ENCODE measurements around the gene IGSF21.

The IGSF21 gene

GRCh38 chr1:18120638-18121037, 13.0 kb downstream of the IGSF21 start:
- no peak for DNase-seq

GRCh38 chr1:18121072-18121820, 13.6 kb downstream of the IGSF21 start:
- DNase-seq, result no peak

GRCh38 chr1:18123467-18123992, 15.9 kb downstream of the IGSF21 start:
- DNase-seq, result no peak

- DNase-seq, result no peak
Observed at GRCh38 chr1:18124977-18125376, 17.4 kb downstream of the IGSF21 start.

- no peak for DNase-seq
Observed at GRCh38 chr1:18126616-18127015, 19.0 kb downstream of the IGSF21 start.

GRCh38 chr1:18128298-18128697, 20.7 kb downstream of the IGSF21 start:
- DNase-seq, result no peak

DNA sequence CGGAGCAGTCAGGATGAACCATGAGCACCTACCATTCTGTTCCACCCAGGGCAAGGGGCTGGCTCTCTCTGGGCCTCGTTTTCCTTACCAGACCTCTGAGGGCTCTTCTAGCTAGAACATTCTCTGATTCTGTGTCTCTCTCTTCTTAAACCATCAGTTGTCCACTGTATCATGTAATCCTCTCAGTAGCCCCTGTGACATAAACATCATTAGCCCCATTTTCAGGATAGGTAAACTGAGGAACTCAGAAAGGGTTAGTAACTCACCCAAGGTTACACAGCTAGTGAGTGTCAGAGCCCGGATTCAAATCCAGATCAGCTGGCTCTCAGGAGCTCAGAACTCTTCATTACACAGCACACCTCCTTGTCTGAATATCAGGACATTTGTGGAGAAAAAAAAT, 22.8 kb downstream of the IGSF21 start:
- DNase-seq, result no peak

DNA sequence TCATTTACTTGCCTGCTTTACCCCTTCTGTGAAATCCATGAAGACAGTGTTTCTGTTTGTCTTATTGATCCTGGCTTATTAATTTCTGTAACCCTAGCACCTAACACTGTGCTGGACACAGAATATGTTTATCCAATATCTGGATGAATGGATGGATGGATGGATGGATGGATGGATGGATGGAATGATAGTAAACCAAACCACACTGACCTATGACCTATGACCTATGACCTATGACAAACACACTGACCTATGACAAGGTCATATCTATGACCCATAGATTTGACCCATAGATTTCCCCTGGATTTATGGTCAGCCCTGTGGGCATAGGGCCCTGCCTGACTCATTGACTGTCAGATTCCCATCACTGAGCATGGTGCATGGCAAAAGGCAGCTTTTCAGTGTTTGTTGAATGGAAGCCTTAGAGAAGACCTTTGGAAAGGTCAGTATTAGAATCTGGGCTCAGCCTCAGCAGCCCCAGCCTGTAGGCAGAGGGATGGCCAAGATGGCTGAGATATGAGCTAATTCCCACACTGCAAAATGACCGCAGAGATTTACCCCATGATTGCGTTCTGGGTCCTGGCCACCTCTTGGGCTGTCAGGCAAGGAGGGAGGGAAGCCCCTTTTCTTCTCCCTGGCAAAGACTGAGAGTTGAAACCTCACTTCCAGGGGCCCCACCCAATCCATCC, 24.6 kb downstream of the IGSF21 start:
- no peak for DNase-seq

- no peak for DNase-seq
Observed at GRCh38 chr1:18132711-18133541, 25.3 kb downstream of the IGSF21 start.

DNA sequence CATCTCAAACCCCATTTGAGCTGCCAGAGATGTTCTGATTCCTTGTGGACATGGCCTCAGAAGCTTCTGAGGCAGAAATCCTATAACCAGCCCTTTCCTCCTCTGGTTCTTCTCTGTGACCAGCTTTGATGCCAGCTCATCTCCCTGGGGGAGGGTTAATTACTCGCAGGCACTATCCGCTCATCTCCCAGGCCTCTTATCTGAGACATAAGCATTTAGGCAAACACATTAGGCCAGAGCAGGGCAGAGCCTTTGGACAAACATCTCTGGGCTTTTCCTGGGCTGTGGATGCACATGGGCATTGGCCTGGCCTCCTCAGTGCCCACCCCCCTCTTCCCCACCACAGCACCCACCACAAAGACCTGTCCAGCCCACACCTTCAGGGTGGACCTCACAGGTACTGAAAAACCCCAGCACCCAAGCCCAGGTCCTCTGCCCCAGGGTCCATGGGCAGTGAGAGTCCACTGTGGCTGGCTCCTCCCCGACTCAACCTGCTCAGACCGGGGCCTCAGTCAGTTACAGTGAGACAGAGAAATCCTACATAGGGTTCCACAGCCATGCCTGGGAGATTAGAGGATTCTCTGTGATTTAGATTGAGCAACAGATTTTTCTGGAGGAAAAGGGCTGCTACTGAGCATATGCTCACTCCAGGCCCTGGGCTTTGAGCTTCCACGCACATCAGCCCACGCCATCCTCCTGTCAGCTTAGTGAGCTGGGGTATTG, 26.9 kb downstream of the IGSF21 start:
- no peak for DNase-seq

DNA sequence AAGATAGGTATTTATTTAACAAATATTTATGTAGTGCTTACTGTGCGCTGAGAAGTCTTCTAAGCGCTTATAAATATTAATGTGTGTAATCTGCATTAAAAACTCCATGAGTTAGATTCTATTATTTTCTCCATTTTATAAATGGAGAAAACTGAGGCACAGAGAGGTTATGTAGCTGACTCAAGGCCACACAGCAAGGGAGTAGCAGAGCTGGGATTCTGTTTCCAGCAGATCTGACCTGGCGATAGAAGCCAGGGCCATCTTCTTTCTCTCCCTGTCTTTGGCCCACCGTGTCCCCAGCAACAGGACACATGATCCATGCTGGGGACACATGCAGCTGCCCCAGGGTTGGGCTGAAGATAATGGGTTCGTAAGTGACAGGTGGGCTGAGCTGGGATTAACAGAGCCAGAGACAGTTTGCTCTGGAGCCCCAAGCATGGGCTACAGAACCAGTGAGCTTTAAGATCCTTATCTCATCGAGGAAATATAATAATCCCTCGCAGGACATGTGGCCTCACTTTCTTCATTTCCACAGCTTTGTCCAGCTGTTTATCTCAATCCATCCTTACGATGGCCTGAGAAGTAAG, 30.3 kb downstream of the IGSF21 start:
- no peak for DNase-seq

DNA sequence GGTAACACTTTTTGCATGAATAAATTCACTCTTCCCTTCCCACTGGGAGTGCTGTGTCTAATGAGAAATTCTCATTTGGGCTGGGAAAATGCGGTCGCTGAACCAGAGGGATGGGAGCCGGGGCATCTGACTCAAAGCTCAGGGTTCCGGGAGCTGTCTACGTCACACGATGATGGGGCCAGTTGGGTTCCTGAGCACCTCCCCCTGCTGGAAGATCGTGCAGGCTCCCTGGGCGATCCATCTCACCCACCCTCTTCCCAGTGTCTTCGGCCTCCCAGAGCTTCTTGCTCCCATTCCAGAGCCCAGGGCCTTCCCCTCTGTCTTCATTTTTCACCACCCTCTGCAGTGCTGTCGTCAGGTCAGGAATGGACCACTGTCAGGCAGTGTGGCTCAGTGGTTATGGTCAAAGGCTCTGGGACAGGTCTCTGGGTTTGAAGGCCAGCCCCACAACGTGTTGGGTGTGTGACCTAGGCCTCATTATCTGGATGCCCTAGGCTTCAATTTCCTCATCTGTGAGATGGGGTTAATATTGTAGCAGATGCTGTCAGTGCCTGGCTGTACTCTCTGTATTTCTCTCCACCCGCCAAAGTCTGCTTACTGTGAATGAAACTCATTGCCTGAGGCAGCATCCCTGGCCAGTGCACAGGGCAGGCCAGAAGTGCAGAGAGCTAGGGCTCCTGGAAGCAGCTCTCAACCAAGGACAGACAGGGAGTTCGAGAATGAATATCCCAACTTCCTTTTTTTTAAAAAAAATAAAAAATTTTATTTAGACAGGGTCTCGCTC, 31.8 kb downstream of the IGSF21 start:
- no peak for DNase-seq

GRCh38 chr1:18140411-18140810, 32.8 kb downstream of the IGSF21 start:
- DNase-seq, result no peak

- DNase-seq, result no peak
Observed at GRCh38 chr1:18141661-18142060, 34.1 kb downstream of the IGSF21 start.

GRCh38 chr1:18142471-18142870, 34.9 kb downstream of the IGSF21 start:
- DNase-seq, result no peak

- DNase-seq, result no peak
Observed at GRCh38 chr1:18142969-18143368, 35.4 kb downstream of the IGSF21 start.

GRCh38 chr1:18144062-18144461, 36.5 kb downstream of the IGSF21 start:
- no peak for DNase-seq

GRCh38 chr1:18144916-18145647, 37.5 kb downstream of the IGSF21 start:
- no peak for DNase-seq

GRCh38 chr1:18145851-18146618, 38.4 kb downstream of the IGSF21 start:
- DNase-seq, result no peak

DNA sequence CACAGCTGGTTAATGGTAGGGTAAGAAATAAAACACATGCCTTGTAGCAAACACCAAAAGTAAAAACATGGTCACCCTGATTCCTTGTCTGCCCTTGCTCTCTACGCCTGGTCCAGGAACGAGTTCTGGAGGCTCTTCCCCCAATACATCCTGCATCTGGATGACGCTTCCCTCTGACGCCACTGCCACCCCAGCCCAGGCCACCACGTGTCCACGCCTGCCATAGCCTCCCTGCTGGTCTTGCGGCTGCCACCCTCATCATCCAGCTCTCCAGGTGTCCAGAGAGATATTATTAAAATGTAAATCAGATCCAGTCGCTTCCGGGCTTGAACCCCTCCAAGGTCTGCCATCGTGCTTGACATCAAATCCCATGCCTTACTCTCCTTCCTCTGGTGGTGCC, 39.3 kb downstream of the IGSF21 start:
- no peak for DNase-seq
